ENCODE data around the gene HBB.

GRCh38 chr11:5228124-5228523 is 1.3 kb upstream of the HBB start:
- TF ChIP-seq POLR2A (IDR thresholded peaks at IDR 0.05; ENCODE audit: low read depth, low read length) (no peak), MAX (IDR thresholded peaks at IDR 0.05; ENCODE audit: insufficient read depth, insufficient read length) (no peak), CTCF (IDR thresholded peaks at IDR 0.05; ENCODE audit: extremely low read depth in 1 of 2, insufficient read depth in 1 of 2, low read depth in 1 of 2, low read length in 2 of 2) (no peak)
